Purkinje cell (primary cell): ENCODE measurements around the gene DPP7. TPM values are rescaled to one million over a fixed set of nuclear protein-coding genes. Genes with fewer than 3 reads are reported as not detected.

Experiments
- polyA plus RNA-seq: library from polyadenylated mRNA; unstranded; fragments of >200 nt; fragmentation: Nextera tagmentation; gene quantifications from 2 replicates; pipeline ENCODE4 v1.2.1, GENCODE V29; 2014

The DPP7 gene
- 9.9 and 22.2 TPM in 2 replicates for polyA plus RNA-seq

DNA sequence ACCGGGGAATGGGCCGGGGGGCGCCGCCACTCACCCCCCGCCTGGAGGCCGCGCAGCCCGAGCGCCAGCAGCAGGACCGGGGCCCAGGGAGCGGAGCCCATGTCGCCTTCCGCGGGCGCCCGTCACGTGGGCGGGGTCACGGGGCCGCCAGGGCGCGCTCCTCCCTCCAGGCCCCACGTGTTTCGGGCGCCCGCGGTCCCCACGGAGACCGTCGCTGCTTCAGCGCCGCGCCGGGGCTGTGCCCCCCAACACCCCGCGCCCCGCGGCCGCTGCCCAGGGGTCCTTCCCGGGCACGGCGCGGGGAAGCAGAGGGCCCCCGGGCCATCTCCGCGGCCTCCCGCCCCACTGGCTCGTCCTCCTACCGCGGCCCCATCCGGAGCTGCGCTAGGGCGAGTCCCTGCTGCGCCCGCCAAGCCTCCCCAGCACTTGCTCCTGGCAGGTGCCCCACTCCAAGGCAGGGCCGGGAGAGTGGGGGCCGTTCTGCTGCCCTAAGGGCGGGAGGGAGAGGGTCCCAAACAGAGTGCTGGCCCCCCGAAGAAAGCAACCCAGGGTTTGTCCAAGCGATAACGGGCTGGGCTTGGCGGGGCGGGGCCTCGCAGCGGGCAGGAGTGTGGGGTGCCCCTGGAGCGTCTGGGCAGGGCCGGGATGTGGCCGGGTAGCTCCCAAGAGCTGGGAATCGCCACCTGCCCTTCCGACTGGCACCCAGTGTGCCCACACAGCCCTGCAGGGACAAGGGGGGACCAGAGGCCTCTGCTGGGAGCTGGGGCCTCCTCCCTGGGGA, at the start of gene DPP7:
TSS of gene DPP7 (minus strand) at position 121 of the 781 bp plus-strand sequence. CDS start at position 101, 20 bp downstream.

DNA sequence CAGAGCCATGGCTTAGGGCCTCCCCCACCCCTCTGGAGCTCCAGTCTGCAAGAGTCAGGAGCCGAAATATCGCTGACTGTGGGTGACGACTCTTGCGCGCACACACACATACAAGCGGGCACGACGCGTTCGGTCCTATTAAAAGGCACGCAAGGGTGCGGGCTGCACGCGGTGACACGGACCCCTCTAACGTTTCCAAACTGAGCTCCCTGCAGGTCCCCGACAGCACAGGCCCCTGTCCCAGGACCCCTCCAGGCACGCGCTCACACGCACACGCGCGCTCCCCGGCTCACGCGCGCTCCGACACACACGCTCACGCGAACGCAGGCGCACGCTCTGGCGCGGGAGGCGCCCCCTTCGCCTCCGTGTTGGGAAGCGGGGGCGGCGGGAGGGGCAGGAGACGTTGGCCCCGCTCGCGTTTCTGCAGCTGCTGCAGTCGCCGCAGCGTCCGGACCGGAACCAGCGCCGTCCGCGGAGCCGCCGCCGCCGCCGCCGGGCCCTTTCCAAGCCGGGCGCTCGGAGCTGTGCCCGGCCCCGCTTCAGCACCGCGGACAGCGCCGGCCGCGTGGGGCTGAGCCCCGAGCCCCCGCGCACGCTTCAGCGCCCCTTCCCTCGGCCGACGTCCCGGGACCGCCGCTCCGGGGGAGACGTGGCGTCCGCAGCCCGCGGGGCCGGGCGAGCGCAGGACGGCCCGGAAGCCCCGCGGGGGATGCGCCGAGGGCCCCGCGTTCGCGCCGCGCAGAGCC, 24.4 kb upstream of the DPP7 start, which contains the start of gene GRIN1:
TSS of gene GRIN1 (plus strand) at position 433 of the 746 bp plus-strand sequence. CDS start 333 bp downstream, outside the sequence.

GRCh38 chr9:137086531-137087408, 27.8 kb downstream of the DPP7 start, which contains the start of gene MAN1B1:
MAN1B1 (plus strand) TSS chr9:137086985; CDS start chr9:137087000, 15 bp downstream.

GRCh38 chr9:137077010-137077747, 37.4 kb downstream of the DPP7 start, which contains the start of gene UAP1L1:
UAP1L1 (plus strand) TSS chr9:137077517; CDS start chr9:137077533, 16 bp downstream.

DNA sequence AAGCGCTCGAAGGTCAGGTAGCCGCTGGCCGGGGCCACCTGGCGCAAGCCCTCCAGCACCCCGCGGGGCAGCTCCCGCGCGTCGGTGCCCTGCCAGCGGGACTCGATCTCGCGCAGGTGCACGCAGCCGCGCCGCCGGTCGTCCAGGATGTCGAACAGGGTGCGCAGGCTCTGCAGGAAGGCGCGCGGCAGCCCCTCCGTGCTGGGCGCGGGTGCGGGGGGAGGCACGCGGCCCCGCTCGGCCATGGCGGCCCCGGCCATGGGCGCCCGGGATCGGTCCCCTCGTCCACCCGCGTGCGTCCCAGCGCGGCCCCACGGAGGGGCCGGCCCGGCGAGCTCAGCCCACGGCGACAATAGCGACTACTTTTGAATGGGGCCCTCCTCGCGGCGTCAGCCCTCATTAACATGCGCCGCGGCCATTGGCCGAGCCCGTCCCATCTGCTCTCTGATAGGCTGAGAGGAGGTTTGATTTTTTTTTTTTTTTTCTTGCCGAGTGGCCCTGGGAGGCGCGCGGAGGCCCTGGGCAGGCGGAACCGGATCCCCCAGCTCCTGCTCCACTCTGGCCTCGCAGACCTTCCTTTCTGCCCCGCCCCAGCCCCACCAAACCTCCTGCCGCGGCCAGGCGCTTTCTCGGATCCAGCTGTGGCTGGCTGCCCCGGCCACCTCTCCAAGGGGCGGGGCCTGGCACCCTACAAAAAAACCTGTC, 44.2 kb downstream of the DPP7 start, which contains the start of gene SAPCD2:
TSS of gene SAPCD2 (minus strand) at position 357 of the 705 bp plus-strand sequence. CDS start at position 260, 97 bp downstream.

Other genes with a start within 250 kb of the DPP7 start
- 421 and 539 TPM in 2 replicates for gene EDF1, start 248.4 kb downstream of the DPP7 start, polyA plus RNA-seq
- 1.1 and 1.4 TPM in 2 replicates for gene TRAF2, start 228.2 kb downstream of the DPP7 start, polyA plus RNA-seq
- gene FBXW5, start 170.0 kb downstream of the DPP7 start, polyA plus RNA-seq, result 0.56 and 2.2 TPM in 2 replicates
- gene C8G, start 169.5 kb downstream of the DPP7 start, polyA plus RNA-seq, result 0.90 TPM in 1 of 2 replicates, not detected in the other
- not detected in 2 replicates for gene LCN12, start 162.5 kb downstream of the DPP7 start, polyA plus RNA-seq
- 67.9 and 135 TPM in 2 replicates for gene PTGDS, start 137.2 kb downstream of the DPP7 start, polyA plus RNA-seq
- gene LCNL1, start 131.7 kb downstream of the DPP7 start, polyA plus RNA-seq, result not detected in 2 replicates
- gene PAXX, start 122.3 kb downstream of the DPP7 start, polyA plus RNA-seq, result 4.7 TPM in 2 replicates
- not detected in 2 replicates for gene CLIC3, start 118.2 kb downstream of the DPP7 start, polyA plus RNA-seq
- 0.60 and 0.74 TPM in 2 replicates for gene ABCA2, start 86.5 kb downstream of the DPP7 start, polyA plus RNA-seq
- gene FUT7, start 82.6 kb downstream of the DPP7 start, polyA plus RNA-seq, result not detected in 2 replicates
- 10.3 and 19.0 TPM in 2 replicates for gene NPDC1, start 68.6 kb downstream of the DPP7 start, polyA plus RNA-seq
- not detected in 2 replicates for gene ENTPD2, start 60.7 kb downstream of the DPP7 start, polyA plus RNA-seq
- gene SAPCD2, start 44.2 kb downstream of the DPP7 start, polyA plus RNA-seq, result 0.24 TPM in 1 of 2 replicates, not detected in the other
- not detected in 2 replicates for gene UAP1L1, start 37.2 kb downstream of the DPP7 start, polyA plus RNA-seq
- 5.7 and 15.4 TPM in 2 replicates for gene MAN1B1, start 27.7 kb downstream of the DPP7 start, polyA plus RNA-seq
- 21.4 and 26.3 TPM in 2 replicates for gene GRIN1, start 24.4 kb upstream of the DPP7 start, polyA plus RNA-seq
- gene LRRC26, start 55.3 kb upstream of the DPP7 start, polyA plus RNA-seq, result not detected in 2 replicates
- gene TMEM210, start 57.3 kb upstream of the DPP7 start, polyA plus RNA-seq, result not detected in 2 replicates
- 0.71 TPM in 1 of 2 replicates, not detected in the other for gene ANAPC2, start 73.8 kb upstream of the DPP7 start, polyA plus RNA-seq
- 7.4 and 25.2 TPM in 2 replicates for gene SSNA1, start 73.9 kb upstream of the DPP7 start, polyA plus RNA-seq
- 0.44 and 0.99 TPM in 2 replicates for gene TPRN, start 86.0 kb upstream of the DPP7 start, polyA plus RNA-seq
- 21.0 and 30.3 TPM in 2 replicates for gene TMEM203, start 90.9 kb upstream of the DPP7 start, polyA plus RNA-seq
- 0.10 and 0.11 TPM in 2 replicates for gene NDOR1, start 91.0 kb upstream of the DPP7 start, polyA plus RNA-seq
- gene RNF208, start 107.5 kb upstream of the DPP7 start, polyA plus RNA-seq, result 2.6 and 5.0 TPM in 2 replicates
- 0.26 TPM in 1 of 2 replicates, not detected in the other for gene CYSRT1, start 110.4 kb upstream of the DPP7 start, polyA plus RNA-seq
- gene RNF224, start 112.8 kb upstream of the DPP7 start, polyA plus RNA-seq, result not detected in 2 replicates
- gene SLC34A3, start 116.2 kb upstream of the DPP7 start, polyA plus RNA-seq, result not detected in 2 replicates
- gene TUBB4B, start 126.6 kb upstream of the DPP7 start, polyA plus RNA-seq, result 94.6 and 103 TPM in 2 replicates
- not detected in 2 replicates for gene STPG3, start 136.6 kb upstream of the DPP7 start, polyA plus RNA-seq
- 0.38 and 1.0 TPM in 2 replicates for gene NELFB, start 140.6 kb upstream of the DPP7 start, polyA plus RNA-seq
- not detected in 2 replicates for gene TOR4A, start 163.0 kb upstream of the DPP7 start, polyA plus RNA-seq
- not detected in 2 replicates for gene NRARP, start 187.5 kb upstream of the DPP7 start, polyA plus RNA-seq